Thymus (tissue), 11 donors: ENCODE results near the gene COL21A1. TPM values are rescaled to one million over a fixed set of nuclear protein-coding genes. Genes with fewer than 3 reads are reported as not detected.

Source experiments
- DNase-seq, 9 donors: peaks; one replicate each; pipeline ENCODE4 v3.0.0-alpha.2; 2013; ENCODE audit warnings: low spot score in 9 of 9, low read depth in 6 of 9, missing footprints in 1 of 9
- H3K27ac ChIP-seq, 2 donors: one replicate each; pipeline ENCODE4 v1.5.1; 2013; ENCODE audit warnings: control low read depth in 1 of 2, low read depth in 1 of 2, low read length in 1 of 2, mild to moderate bottlenecking in 1 of 2, moderate library complexity in 1 of 2
- H3K27me3 ChIP-seq, 2 donors: one replicate each; pipeline ENCODE4 v1.5.1; 2013; ENCODE audit warnings: low read length in 1 of 2; ENCODE audit not compliant: control insufficient read depth in 2 of 2, insufficient read depth in 1 of 2
- H3K36me3 ChIP-seq, 2 donors: one replicate each; pipeline ENCODE4 v1.5.1; 2013; ENCODE audit warnings: low read length in 1 of 2, mild to moderate bottlenecking in 1 of 2, moderate library complexity in 1 of 2; ENCODE audit not compliant: control insufficient read depth in 2 of 2, insufficient read depth in 2 of 2
- H3K4me1 ChIP-seq, 2 donors: one replicate each; pipeline ENCODE4 v1.5.1; 2013; ENCODE audit warnings: low read length in 2 of 2; ENCODE audit not compliant: control insufficient read depth in 2 of 2, insufficient read depth in 2 of 2
- H3K4me3 ChIP-seq, 2 donors: one replicate each; pipeline ENCODE4 v1.5.1; 2013; ENCODE audit warnings: low read length in 2 of 2, control low read depth in 1 of 2, mild to moderate bottlenecking in 1 of 2
- H3K9me3 ChIP-seq, 2 donors: one replicate each; pipeline ENCODE4 v1.5.1; 2013; ENCODE audit warnings: low read length in 1 of 2, mild to moderate bottlenecking in 1 of 2; ENCODE audit not compliant: control insufficient read depth in 2 of 2, insufficient read depth in 1 of 2
- WGBS: extraction: QIAGEN DNeasy Blood & Tissue Kit; methylation state at CpG from one replicate; pipeline ENCODE4 v1.1.7; 2013; 5-methylcytosine and 5-hydroxymethylcytosine counted together
- polyA plus RNA-seq: library from polyadenylated mRNA; stranded (reverse); fragments of 200-250 nt; gene quantifications from one replicate; pipeline ENCODE4 v1.2.3, GENCODE V29; 2013
- total RNA-seq: library from RNA; stranded (reverse); fragments of 120-200 nt; gene quantifications from one replicate; pipeline ENCODE4 v1.2.4, GENCODE V29; 2013
- donor health status: healthy.

Gene COL21A1
- total and polyA plus RNA-seq, 2 donors: 3.5 to 5.7 TPM

- DNase-seq: no peak
- Histone ChIP-seq H3K27ac (no peak overlapping the region), H3K9me3 (no peaks in the 10 kb centered on the region), H3K36me3 (no peaks in the 10 kb centered on the region), H3K27me3 (no peaks in the 10 kb centered on the region), H3K4me3 (no peak overlapping the region), H3K4me1 (no peaks in the 10 kb centered on the region)
Measured at GRCh38 chr6:56220078-56220477, 27.3 kb downstream of the COL21A1 start.

- DNase-seq: no peak
- WGBS: 89% methylated on average over 3 of the region's 3 CpGs
Measured at GRCh38 chr6:56214703-56215101, 32.7 kb downstream of the COL21A1 start.

GRCh38 chr6:56214041-56214702 lies 33.2 kb downstream of the COL21A1 start:
- Histone ChIP-seq H3K27me3 (no peaks in the 10 kb centered on the region), H3K9me3 (no peaks in the 10 kb centered on the region), H3K4me1 (no peaks in the 10 kb centered on the region)

More at GRCh38 chr6:56214703-56215101, 32.7 kb downstream of the COL21A1 start:
- no peak overlapping the region for H3K4me3 ChIP-seq
- H3K4me1 ChIP-seq: no peaks in the 10 kb centered on the region
- H3K36me3 ChIP-seq: no peaks in the 10 kb centered on the region
- no peak overlapping the region for H3K27ac ChIP-seq
- H3K9me3 ChIP-seq: no peaks in the 10 kb centered on the region
- H3K27me3 ChIP-seq: no peaks in the 10 kb centered on the region

GRCh38 chr6:56211724-56212123 lies 35.7 kb downstream of the COL21A1 start:
- Histone ChIP-seq H3K4me1 (no peaks in the 10 kb centered on the region), H3K4me3 (no peak overlapping the region), H3K27ac (no peak overlapping the region), H3K27me3 (no peaks in the 10 kb centered on the region), H3K36me3 (no peaks in the 10 kb centered on the region), H3K9me3 (no peaks in the 10 kb centered on the region)
- 43% methylated on average over 2 of the region's 2 CpGs for WGBS
- no peak for DNase-seq

More at GRCh38 chr6:56214041-56214702, 33.2 kb downstream of the COL21A1 start:
- no peak for DNase-seq
- no peak overlapping the region for H3K27ac ChIP-seq
- H3K4me3 ChIP-seq: no peak overlapping the region
- H3K36me3 ChIP-seq: no peaks in the 10 kb centered on the region

GRCh38 chr6:56204134-56204533 lies 43.2 kb downstream of the COL21A1 start:
- DNase-seq: no peak
- 93% methylated on average over 4 of the region's 4 CpGs for WGBS
- Histone ChIP-seq H3K4me3 (no peak overlapping the region), H3K36me3 (no peaks in the 10 kb centered on the region), H3K27ac (no peak overlapping the region), H3K27me3 (no peaks in the 10 kb centered on the region), H3K9me3 (no peaks in the 10 kb centered on the region), H3K4me1 (no peaks in the 10 kb centered on the region)

- no peak for DNase-seq
- WGBS: 96% methylated on average over 3 of the region's 3 CpGs
- H3K9me3 ChIP-seq: no peaks in the 10 kb centered on the region
Measured at GRCh38 chr6:56199956-56200355, 47.4 kb downstream of the COL21A1 start.

GRCh38 chr6:56193846-56194245 lies 53.5 kb downstream of the COL21A1 start:
- H3K27me3 ChIP-seq: no peaks in the 10 kb centered on the region
- WGBS: 95% methylated on average over 5 of the region's 5 CpGs
- H3K4me1 ChIP-seq: no peaks in the 10 kb centered on the region
- no peaks in the 10 kb centered on the region for H3K9me3 ChIP-seq
- no peak overlapping the region for H3K4me3 ChIP-seq
- H3K27ac ChIP-seq: no peak overlapping the region
- no peak for DNase-seq
- no peaks in the 10 kb centered on the region for H3K36me3 ChIP-seq

More at GRCh38 chr6:56199956-56200355, 47.4 kb downstream of the COL21A1 start:
- no peaks in the 10 kb centered on the region for H3K4me1 ChIP-seq
- H3K36me3 ChIP-seq: no peaks in the 10 kb centered on the region
- no peaks in the 10 kb centered on the region for H3K27me3 ChIP-seq
- no peak overlapping the region for H3K27ac ChIP-seq
- H3K4me3 ChIP-seq: no peak overlapping the region

GRCh38 chr6:56188429-56188828 lies 59.0 kb downstream of the COL21A1 start:
- WGBS: 90% methylated on average over 9 of the region's 9 CpGs
- H3K27ac ChIP-seq: no peak overlapping the region
- no peak overlapping the region for H3K4me3 ChIP-seq
- no peak for DNase-seq
- H3K9me3 ChIP-seq: no peaks in the 10 kb centered on the region
- no peaks in the 10 kb centered on the region for H3K27me3 ChIP-seq
- no peaks in the 10 kb centered on the region for H3K4me1 ChIP-seq
- H3K36me3 ChIP-seq: no peaks in the 10 kb centered on the region

GRCh38 chr6:56187686-56188085 lies 59.7 kb downstream of the COL21A1 start:
- DNase-seq: no peak
- no peak overlapping the region for H3K4me3 ChIP-seq
- no peaks in the 10 kb centered on the region for H3K4me1 ChIP-seq
- H3K27me3 ChIP-seq: no peaks in the 10 kb centered on the region
- no peak overlapping the region for H3K27ac ChIP-seq
- no peaks in the 10 kb centered on the region for H3K36me3 ChIP-seq
- no peaks in the 10 kb centered on the region for H3K9me3 ChIP-seq
